Nephron progenitor cell (in vitro differentiated cells): Measurements from ENCODE around the gene PCNA.

Experiments used
- DNase-seq: peaks from one replicate; pipeline ENCODE4 v3.0.0; 2021
- H3K27ac Mint-ChIP-seq: 2 replicates; pipeline ENCODE4 v1.8.0; 2021; ENCODE audit warnings: mild to moderate bottlenecking, moderate library complexity, mixed read lengths
- H3K27me3 Mint-ChIP-seq: 2 replicates; pipeline ENCODE4 v1.8.0; 2021; ENCODE audit warnings: mild to moderate bottlenecking, low read depth, mixed read lengths; ENCODE audit not compliant: poor library complexity
- H3K36me3 Mint-ChIP-seq: 2 replicates; pipeline ENCODE4 v1.8.0; 2021; ENCODE audit warnings: low read depth, mixed read lengths
- H3K4me1 Mint-ChIP-seq: 2 replicates; pipeline ENCODE4 v1.8.0; 2021; ENCODE audit warnings: mixed read lengths
- H3K4me3 Mint-ChIP-seq: 2 replicates; pipeline ENCODE4 v1.8.0; 2021; ENCODE audit warnings: mild to moderate bottlenecking, moderate library complexity, mixed read lengths
- H3K9me3 Mint-ChIP-seq: 2 replicates; pipeline ENCODE4 v1.8.0; 2021; ENCODE audit warnings: mild to moderate bottlenecking, moderate library complexity, mixed read lengths
- CTCF ChIP-seq: fragments of 200-600 bp; sonication (generic); IDR thresholded peaks from 2 replicates; pipeline ENCODE4 v1.5.0; 2021; ENCODE audit warnings: antibody characterized with exemption

Gene PCNA

GRCh38 chr20:5070570-5070969 lies 49.2 kb downstream of the PCNA start:
- no peak for TF ChIP-seq CTCF
- no peak for DNase-seq
- Mint-ChIP-seq H3K4me1 (peaks cover 10% of the 10 kb centered on the region), H3K4me3 (no peak overlapping the region), H3K27ac (no peak overlapping the region), H3K27me3 (no peaks in the 10 kb centered on the region), H3K9me3 (no peaks in the 10 kb centered on the region), H3K36me3 (peaks cover 14% of the 10 kb centered on the region)

GRCh38 chr20:5070081-5070480 lies 49.7 kb downstream of the PCNA start:
- H3K4me3 Mint-ChIP-seq, result no peak overlapping the region
- no peaks in the 10 kb centered on the region for H3K9me3 Mint-ChIP-seq
- peaks cover 10% of the 10 kb centered on the region for H3K4me1 Mint-ChIP-seq
- TF ChIP-seq CTCF, result no peak
- no peak overlapping the region for H3K27ac Mint-ChIP-seq
- DNase-seq, result no peak
- peaks cover 14% of the 10 kb centered on the region for H3K36me3 Mint-ChIP-seq
- H3K27me3 Mint-ChIP-seq, result no peaks in the 10 kb centered on the region

GRCh38 chr20:5069141-5069806 lies 50.5 kb downstream of the PCNA start:
- Mint-ChIP-seq H3K36me3 (peaks cover 14% of the 10 kb centered on the region), H3K4me3 (no peak overlapping the region), H3K4me1 (peaks cover 8% of the 10 kb centered on the region), H3K27ac (peak overlapping the region; percentile 41), H3K9me3 (no peaks in the 10 kb centered on the region), H3K27me3 (no peaks in the 10 kb centered on the region)
- no peak for DNase-seq
- TF ChIP-seq CTCF, result no peak

- Mint-ChIP-seq H3K27ac (no peak overlapping the region), H3K4me1 (no peaks in the 10 kb centered on the region), H3K36me3 (peaks cover 14% of the 10 kb centered on the region), H3K27me3 (no peaks in the 10 kb centered on the region), H3K9me3 (no peaks in the 10 kb centered on the region), H3K4me3 (no peak overlapping the region)
- DNase-seq, result no peak
- TF ChIP-seq CTCF, result no peak
Observed at GRCh38 chr20:5067877-5068645, 51.7 kb downstream of the PCNA start.

- no peaks in the 10 kb centered on the region for H3K4me1 Mint-ChIP-seq
- no peak overlapping the region for H3K27ac Mint-ChIP-seq
- peaks cover 10% of the 10 kb centered on the region for H3K36me3 Mint-ChIP-seq
- TF ChIP-seq CTCF, result no peak
- no peaks in the 10 kb centered on the region for H3K27me3 Mint-ChIP-seq
- H3K4me3 Mint-ChIP-seq, result no peak overlapping the region
- H3K9me3 Mint-ChIP-seq, result no peaks in the 10 kb centered on the region
- no peak for DNase-seq
Observed at GRCh38 chr20:5065879-5066383, 53.8 kb downstream of the PCNA start.
